CD4-positive, alpha-beta T cell treated with Interleukin-6 for 4 hours (primary cell): Measurements from ENCODE around the gene PRPF39.
"Not testable (repeated sequence)": the region's sequence is repeated elsewhere in the genome, so short reads cannot be mapped to it uniquely, and the experiment has no call there.

Experiments used
- DNase-seq: peaks from one replicate; pipeline ENCODE4 v3.0.0-alpha.2; 2020; ENCODE audit warnings: mixed read lengths

PRPF39 gene

DNA sequence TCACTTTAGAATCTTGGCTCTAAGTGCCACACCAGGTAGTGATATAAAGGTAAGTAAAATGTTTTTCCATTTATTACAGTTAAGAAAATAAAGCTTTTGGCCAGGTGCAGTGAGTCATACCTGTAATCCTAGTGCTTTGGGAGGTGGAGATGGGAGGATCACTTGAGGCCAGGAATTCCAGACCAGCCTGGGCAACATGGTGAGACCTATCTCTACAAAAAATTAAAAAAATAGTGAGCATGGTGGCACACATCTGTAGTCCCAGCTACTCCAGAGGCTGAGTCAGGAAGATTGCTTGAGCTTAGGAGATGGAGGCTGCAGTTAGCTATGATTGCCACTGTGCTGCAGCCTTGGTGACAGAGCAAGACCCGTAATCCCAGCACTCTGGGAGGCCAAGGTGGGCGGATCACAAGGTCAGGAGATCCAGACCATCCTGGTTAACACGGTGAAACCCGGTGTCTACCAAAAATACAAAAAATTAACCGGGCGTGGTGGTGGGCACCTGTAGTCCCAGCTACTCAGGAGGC lies 56.8 kb downstream of the PRPF39 start:
- no peak for DNase-seq

DNA sequence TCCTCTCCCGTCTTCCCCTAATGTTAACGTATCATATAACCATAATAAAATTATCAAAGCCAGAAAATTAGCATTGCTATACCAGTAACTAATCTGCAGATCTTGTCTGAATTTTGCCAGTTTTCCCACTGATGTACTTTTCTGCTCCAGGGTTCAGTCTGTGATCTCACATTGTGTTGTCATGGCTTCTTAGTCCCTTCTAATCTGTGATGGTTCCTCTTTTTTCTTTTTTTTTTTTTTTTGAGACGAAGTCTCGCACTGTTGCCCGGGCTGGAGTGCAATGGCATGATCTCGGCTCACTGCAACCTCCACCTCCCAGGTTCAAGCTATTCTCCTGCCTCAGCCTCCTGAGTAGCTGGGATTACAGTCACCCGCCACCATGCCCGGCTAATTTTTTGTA lies 58.2 kb downstream of the PRPF39 start:
- DNase-seq: not testable (repeated sequence)

GRCh38 chr14:45144658-45145057 lies 60.7 kb downstream of the PRPF39 start:
- DNase-seq: no peak

DNA sequence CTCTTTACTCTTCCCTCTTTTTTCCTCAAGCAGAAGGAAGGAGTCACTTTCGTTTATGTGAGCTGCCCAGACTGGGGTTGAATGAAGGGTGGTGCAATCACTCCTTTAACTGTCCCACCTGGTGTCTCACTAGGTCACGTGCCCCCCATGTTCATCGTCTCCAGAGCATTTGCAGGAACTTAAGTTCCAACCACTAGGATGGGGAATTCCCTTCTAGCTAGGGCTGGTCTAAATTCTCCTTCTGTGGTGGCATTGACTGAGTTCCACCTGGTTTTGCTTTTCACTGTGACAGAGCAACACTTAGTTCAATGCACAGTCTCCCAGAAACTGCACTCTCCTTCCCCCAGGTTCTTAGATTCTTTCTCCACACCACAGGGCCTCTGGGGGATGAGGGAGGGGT lies 61.3 kb downstream of the PRPF39 start:
- DNase-seq: no peak

- DNase-seq: no peak
Observed at GRCh38 chr14:45149602-45150001, 65.7 kb downstream of the PRPF39 start.

- DNase-seq: no peak
Observed at GRCh38 chr14:45150386-45150890, 66.5 kb downstream of the PRPF39 start.

GRCh38 chr14:45156067-45156466 lies 72.2 kb downstream of the PRPF39 start:
- no peak for DNase-seq
